Type B pancreatic cell (in vitro differentiated cells): ENCODE measurements around the gene CYB561D2. TPM values are rescaled to one million over a fixed set of nuclear protein-coding genes. Genes with fewer than 3 reads are reported as not detected.
A peak's percentile ranks its signal among the peaks of the same experiment; 100 is the strongest.

ENCODE experiments used
- DNase-seq: peaks from one replicate; pipeline ENCODE4 v3.0.0; 2021; ENCODE audit warnings: mixed read lengths; ENCODE audit not compliant: unreplicated experiment; ENCODE audit errors: extremely low spot score
- H3K27ac Mint-ChIP-seq: 2 replicates; pipeline ENCODE4 v1.8.0; 2021; ENCODE audit warnings: mild to moderate bottlenecking, mixed read lengths
- H3K27me3 Mint-ChIP-seq: 2 replicates; pipeline ENCODE4 v1.8.0; 2021; ENCODE audit warnings: mixed read lengths
- H3K36me3 Mint-ChIP-seq: 2 replicates; pipeline ENCODE4 v1.8.0; 2021; ENCODE audit warnings: mixed read lengths
- H3K4me1 Mint-ChIP-seq: one replicate; pipeline ENCODE4 v1.8.0; 2021; ENCODE audit warnings: mixed read lengths; ENCODE audit not compliant: unreplicated experiment
- H3K4me3 Mint-ChIP-seq: 2 replicates; pipeline ENCODE4 v1.8.0; 2021; ENCODE audit warnings: mild to moderate bottlenecking, mixed read lengths
- H3K9me3 Mint-ChIP-seq: 2 replicates; pipeline ENCODE4 v1.8.0; 2021; ENCODE audit warnings: mixed read lengths
- total RNA-seq: library from RNA; stranded (reverse); gene quantifications from 2 replicates; pipeline ENCODE4 v1.2.1, GENCODE V29; 2021; ENCODE audit warnings: low replicate concordance
- TF ChIP-seq, protein P1 (sequence below): fragments of 200-600 bp; sonication (generic); conservative IDR thresholded peaks from 2 replicates; pipeline ENCODE4 v1.5.0; 2021; ENCODE audit warnings: antibody characterized with exemption, mild to moderate bottlenecking

CYB561D2 gene
- total RNA-seq, 1 donor from 2014 or later = 10.1 TPM

DNA sequence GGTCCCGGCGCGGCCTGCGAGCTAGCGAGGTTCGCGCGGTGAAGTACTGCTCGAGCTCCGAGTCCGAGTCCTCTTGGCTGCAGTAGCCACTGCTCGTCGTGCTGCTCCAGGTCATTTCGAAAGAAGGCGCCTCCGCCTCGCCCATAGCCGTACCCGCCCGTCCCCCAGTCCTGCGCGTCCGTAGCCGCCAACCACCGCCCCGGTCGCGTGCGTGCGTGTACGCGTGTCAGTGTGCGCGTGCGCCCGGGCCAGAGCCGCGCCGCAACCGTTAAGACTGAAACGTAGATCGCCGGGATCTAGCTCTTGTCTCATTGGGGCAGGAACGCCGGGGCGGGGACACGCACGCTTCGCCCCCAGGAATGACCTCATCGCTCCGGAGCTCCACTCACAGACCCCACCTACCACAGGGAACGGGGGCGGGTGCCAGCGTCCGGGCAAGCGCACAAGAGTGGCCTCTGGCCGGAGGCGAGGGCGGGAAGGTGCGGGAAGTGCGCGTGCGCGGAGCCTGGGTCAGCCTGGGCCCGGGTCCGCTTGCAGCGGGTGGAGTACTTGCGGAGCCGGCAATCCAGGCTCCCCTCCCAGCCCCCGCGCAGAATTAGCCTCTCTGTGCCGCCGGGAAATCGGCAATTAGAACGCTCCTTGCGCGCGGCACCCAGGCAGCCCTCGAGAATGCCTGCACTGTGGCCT lies 13.3 kb upstream of the CYB561D2 start:
- peaks cover 25% of the 10 kb centered on the region for H3K4me1 Mint-ChIP-seq
- peaks cover 35% of the 10 kb centered on the region for H3K27me3 Mint-ChIP-seq
- TF ChIP-seq, protein P1, sequence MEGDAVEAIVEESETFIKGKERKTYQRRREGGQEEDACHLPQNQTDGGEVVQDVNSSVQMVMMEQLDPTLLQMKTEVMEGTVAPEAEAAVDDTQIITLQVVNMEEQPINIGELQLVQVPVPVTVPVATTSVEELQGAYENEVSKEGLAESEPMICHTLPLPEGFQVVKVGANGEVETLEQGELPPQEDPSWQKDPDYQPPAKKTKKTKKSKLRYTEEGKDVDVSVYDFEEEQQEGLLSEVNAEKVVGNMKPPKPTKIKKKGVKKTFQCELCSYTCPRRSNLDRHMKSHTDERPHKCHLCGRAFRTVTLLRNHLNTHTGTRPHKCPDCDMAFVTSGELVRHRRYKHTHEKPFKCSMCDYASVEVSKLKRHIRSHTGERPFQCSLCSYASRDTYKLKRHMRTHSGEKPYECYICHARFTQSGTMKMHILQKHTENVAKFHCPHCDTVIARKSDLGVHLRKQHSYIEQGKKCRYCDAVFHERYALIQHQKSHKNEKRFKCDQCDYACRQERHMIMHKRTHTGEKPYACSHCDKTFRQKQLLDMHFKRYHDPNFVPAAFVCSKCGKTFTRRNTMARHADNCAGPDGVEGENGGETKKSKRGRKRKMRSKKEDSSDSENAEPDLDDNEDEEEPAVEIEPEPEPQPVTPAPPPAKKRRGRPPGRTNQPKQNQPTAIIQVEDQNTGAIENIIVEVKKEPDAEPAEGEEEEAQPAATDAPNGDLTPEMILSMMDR = no peak
- no peaks in the 10 kb centered on the region for H3K9me3 Mint-ChIP-seq
- H3K4me3 Mint-ChIP-seq = peak overlapping the region; percentile 98
- peaks cover 4% of the 10 kb centered on the region for H3K36me3 Mint-ChIP-seq
- DNase-seq = peak; percentile 99
- peak overlapping the region; percentile 98 for H3K27ac Mint-ChIP-seq

DNA sequence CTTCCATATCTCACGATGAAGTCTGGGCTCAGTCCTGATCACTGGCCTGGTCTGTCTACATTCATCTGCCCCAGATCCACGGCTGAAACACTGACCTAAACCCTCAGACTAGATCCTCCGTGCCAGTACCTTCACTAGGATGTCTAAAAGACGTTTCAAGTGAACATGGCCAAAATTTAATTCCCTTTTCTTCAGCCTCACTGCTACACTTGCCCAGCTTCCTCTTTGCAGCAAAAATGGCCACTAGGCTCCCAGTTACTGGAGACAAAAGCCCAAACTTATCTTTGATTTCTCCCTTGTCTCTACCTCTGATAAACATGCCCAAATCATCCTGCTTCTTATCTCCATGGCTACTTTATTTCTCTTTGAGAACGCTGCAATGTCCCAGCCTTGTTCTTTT lies 11.7 kb upstream of the CYB561D2 start:
- peak overlapping the region; percentile 98 for H3K4me3 Mint-ChIP-seq
- no peaks in the 10 kb centered on the region for H3K9me3 Mint-ChIP-seq
- DNase-seq = no peak
- peaks cover 4% of the 10 kb centered on the region for H3K36me3 Mint-ChIP-seq
- H3K27ac Mint-ChIP-seq = peak overlapping the region; percentile 98
- peaks cover 25% of the 10 kb centered on the region for H3K4me1 Mint-ChIP-seq
- H3K27me3 Mint-ChIP-seq = peaks cover 50% of the 10 kb centered on the region
- TF ChIP-seq, protein P1 = no peak

DNA sequence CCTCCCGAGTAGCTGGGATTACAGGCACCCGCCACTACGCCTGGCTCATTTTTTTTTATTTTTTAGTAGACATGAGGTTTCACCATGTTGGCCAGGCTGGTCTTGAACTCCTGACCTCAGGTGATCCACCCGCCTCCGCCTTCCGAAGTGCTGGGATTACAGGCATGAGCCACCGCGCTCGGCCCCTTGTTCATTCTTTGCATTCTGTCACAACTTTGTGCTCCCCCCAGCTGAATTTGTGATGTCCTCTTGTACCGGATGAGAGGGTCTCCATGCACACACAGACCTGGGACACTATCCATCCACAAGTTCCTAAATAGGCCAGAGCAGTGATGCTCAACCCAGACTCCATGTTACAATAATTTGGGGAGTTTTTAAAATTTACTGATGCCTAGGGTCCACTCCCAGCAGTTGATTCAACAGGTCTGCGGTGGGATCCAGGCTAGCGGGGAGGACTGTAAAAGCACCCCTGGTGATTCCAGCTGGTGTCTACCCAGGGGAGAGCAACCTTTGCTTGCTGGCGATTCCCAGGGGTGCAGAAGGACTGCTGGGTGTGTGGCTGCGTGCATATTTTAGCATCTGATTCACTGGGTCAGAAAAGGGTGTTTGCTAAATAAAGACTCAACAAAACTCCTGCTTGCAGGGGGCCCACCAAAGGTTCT lies 11.0 kb upstream of the CYB561D2 start:
- peaks cover 4% of the 10 kb centered on the region for H3K36me3 Mint-ChIP-seq
- DNase-seq = no peak
- no peaks in the 10 kb centered on the region for H3K9me3 Mint-ChIP-seq
- H3K27ac Mint-ChIP-seq = no peak overlapping the region
- TF ChIP-seq, protein P1 = no peak
- peaks cover 53% of the 10 kb centered on the region for H3K27me3 Mint-ChIP-seq
- H3K4me1 Mint-ChIP-seq = peaks cover 25% of the 10 kb centered on the region
- H3K4me3 Mint-ChIP-seq = peak overlapping the region; percentile 36

DNA sequence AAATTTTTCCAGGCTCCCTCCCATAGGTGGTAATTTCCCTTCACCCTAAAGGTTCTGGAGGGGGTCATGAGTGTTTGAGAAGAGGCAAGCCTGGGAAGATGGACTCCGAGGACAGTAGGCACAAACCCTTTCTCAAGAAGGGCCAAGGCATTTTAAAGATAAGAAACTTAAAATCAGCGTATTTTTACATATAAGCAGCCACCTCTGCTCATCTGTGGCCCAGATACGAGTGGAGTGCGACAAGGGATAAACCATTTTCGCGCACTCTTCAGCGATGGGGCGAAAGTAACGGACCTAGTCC lies 10.6 kb upstream of the CYB561D2 start:
- Mint-ChIP-seq H3K4me1 (peaks cover 25% of the 10 kb centered on the region), H3K27ac (no peak overlapping the region), H3K4me3 (peak overlapping the region; percentile 36), H3K36me3 (peaks cover 4% of the 10 kb centered on the region), H3K9me3 (no peaks in the 10 kb centered on the region), H3K27me3 (peaks cover 58% of the 10 kb centered on the region)
- TF ChIP-seq, protein P1 = no peak
- no peak for DNase-seq

DNA sequence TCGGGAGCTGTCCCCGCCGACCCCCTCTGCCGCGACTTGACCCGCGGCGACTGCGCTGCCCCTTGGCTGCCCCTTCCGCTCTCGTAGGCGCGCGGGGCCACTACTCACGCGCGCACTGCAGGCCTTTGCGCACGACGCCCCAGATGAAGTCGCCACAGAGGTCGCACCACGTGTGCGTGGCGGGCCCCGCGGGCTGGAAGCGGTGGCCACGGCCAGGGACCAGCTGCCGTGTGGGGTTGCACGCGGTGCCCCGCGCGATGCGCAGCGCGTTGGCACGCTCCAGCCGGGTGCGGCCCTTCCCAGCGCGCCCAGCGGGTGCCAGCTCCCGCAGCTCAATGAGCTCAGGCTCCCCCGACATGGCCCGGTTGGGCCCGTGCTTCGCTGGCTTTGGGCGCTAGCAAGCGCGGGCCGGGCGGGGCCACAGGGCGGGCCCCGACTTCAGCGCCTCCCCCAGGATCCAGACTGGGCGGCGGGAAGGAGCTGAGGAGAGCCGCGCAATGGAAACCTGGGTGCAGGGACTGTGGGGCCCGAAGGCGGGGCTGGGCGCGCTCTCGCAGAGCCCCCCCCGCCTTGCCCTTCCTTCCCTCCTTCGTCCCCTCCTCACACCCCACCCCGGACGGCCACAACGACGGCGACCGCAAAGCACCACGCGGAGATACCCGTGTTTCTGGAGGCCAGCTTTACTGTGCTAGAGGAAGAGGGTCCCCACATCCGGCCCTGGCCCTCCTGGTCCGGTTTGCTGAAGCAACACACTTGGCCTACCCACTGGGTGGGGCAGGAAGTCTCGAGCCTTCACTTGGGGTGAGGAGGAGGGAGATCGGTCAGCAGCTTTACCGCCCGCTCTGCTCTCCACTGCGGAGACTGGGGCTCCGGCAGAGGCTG lies 10.0 kb upstream of the CYB561D2 start, which contains the start of gene RASSF1:
RASSF1 (minus strand) TSS at position 389 of the 882 bp plus-strand sequence; CDS start at position 358, 31 bp downstream.
- Mint-ChIP-seq H3K9me3 (no peaks in the 10 kb centered on the region), H3K36me3 (peaks cover 4% of the 10 kb centered on the region), H3K4me3 (peak within 1 kb of the TSS; percentile 36), H3K4me1 (peaks cover 25% of the 10 kb centered on the region), H3K27me3 (peaks cover 61% of the 10 kb centered on the region), H3K27ac (no peak within 1 kb of the TSS)
- no peak for DNase-seq
- TF ChIP-seq, protein P1 = no peak
